B cell (primary cell): Measurements from ENCODE around the gene NAV2. TPM values are rescaled to one million over a fixed set of nuclear protein-coding genes. Genes with fewer than 3 reads are reported as not detected.

Source experiments
- ATAC-seq: fragments of 200-7000 bp; cut with Tn5 transposase; one replicate; pipeline ENCODE4 v1.10.0; 2021; ENCODE audit warnings: low read depth, mild to moderate bottlenecking, moderate number of reproducible peaks, moderate library complexity
- CTCF ChIA-PET: fragments of 350-600 bp; sonication (Branson Sonifier 250); formaldehyde crosslinking; loops from one replicate; lab custom pipeline; 2021; ENCODE audit warnings: antibody characterized with exemption, inconsistent platforms; lab: Charles Lee
- POLR2A ChIA-PET: fragments of 350-600 bp; sonication (Branson Sonifier 250); formaldehyde crosslinking; loops from one replicate; lab custom pipeline; 2021; ENCODE audit warnings: antibody characterized with exemption; lab: Charles Lee
- DNase-seq: peaks from one replicate; pipeline ENCODE4 v3.0.0; 2013
- H2AFZ ChIP-seq: 2 replicates; pipeline ENCODE4 v1.6.1; 2012; ENCODE audit warnings: mild to moderate bottlenecking, low read depth, low read length; ENCODE audit not compliant: insufficient read depth, poor library complexity, severe bottlenecking
- H3K27ac ChIP-seq, 2 donors: 1 replicate in 1 of 2; 2 replicates in 1 of 2; pipeline ENCODE4 v1.5.1; 2012 to 2013; ENCODE audit warnings: low read length in 2 of 2, mild to moderate bottlenecking in 2 of 2, moderate library complexity in 1 of 2
- H3K27me3 ChIP-seq, 4 experiments: fragments of 200-600 bp in 1 of 4; sonication (generic) in 1 of 4; replicated peaks in 1 of 4; 1 replicate in 2 of 4; 2 replicates in 2 of 4; pipeline versions ENCODE4 v1.6.1 to v1.7.0; 2013 to 2016; ENCODE audit warnings: low read length in 3 of 4, mild to moderate bottlenecking in 2 of 4, mixed read lengths in 1 of 4, moderate library complexity in 1 of 4; ENCODE audit not compliant: insufficient read depth in 4 of 4, control insufficient read depth in 3 of 4; ENCODE audit errors: control extremely low read depth in 1 of 4
- H3K36me3 ChIP-seq, 2 experiments: replicated peaks in 1 of 2; 1 replicate in 1 of 2; 2 replicates in 1 of 2; pipeline versions ENCODE4 v1.6.1 to v1.7.1; 2013; ENCODE audit warnings: low read length in 1 of 2; ENCODE audit not compliant: insufficient read depth in 2 of 2, control insufficient read depth in 1 of 2; ENCODE audit errors: control extremely low read depth in 1 of 2, extremely low read depth in 1 of 2
- H3K4me1 ChIP-seq, 2 donors: fragments of 200-600 bp in 1 of 2; sonication (generic) in 1 of 2; 1 replicate in 1 of 2; 2 replicates in 1 of 2; pipeline versions ENCODE4 v1.5.1 to v1.6.1; 2013 to 2017; ENCODE audit warnings: low read length in 2 of 2; ENCODE audit not compliant: control insufficient read depth in 2 of 2, insufficient read depth in 2 of 2
- H3K4me2 ChIP-seq: replicated peaks from 2 replicates; pipeline ENCODE3; 2012; ENCODE audit warnings: mild to moderate bottlenecking, low read depth, low read length; ENCODE audit not compliant: poor library complexity, severe bottlenecking
- H3K4me3 ChIP-seq, 5 experiments: fragments of 200-600 bp in 1 of 5; sonication (generic) in 1 of 5; 1 replicate in 3 of 5; 2 replicates in 2 of 5; pipeline versions ENCODE4 v1.5.1 to v1.7.0; 2011 to 2016; ENCODE audit warnings: low read length in 4 of 5, mild to moderate bottlenecking in 4 of 5, low read depth in 2 of 5, control low read depth in 1 of 5, moderate library complexity in 1 of 5; ENCODE audit not compliant: insufficient read depth in 1 of 5; ENCODE audit errors: control extremely low read depth in 1 of 5, extremely low read depth in 1 of 5
- H3K79me2 ChIP-seq: fragments of 200-600 bp; sonication (generic); one replicate; pipeline ENCODE4 v1.6.0; 2016; ENCODE audit warnings: low read length; ENCODE audit not compliant: control insufficient read depth, insufficient read depth
- H3K9ac ChIP-seq: fragments of 200-600 bp; sonication (generic); 2 replicates; pipeline ENCODE4 v1.6.1; 2017; ENCODE audit warnings: mild to moderate bottlenecking, low read length, moderate library complexity
- H3K9me3 ChIP-seq, 3 donors: one replicate each; pipeline versions ENCODE4 v1.6.1 to v1.7.1; 2013; ENCODE audit warnings: low read length in 2 of 3; ENCODE audit not compliant: control insufficient read depth in 2 of 3, insufficient read depth in 1 of 3; ENCODE audit errors: control extremely low read depth in 1 of 3
- H4K20me1 ChIP-seq: 2 replicates; pipeline ENCODE4 v1.6.0; 2012; ENCODE audit warnings: mild to moderate bottlenecking, low read length; ENCODE audit not compliant: insufficient read depth, control insufficient read depth, poor library complexity, severe bottlenecking
- H3K27ac Mint-ChIP-seq: one replicate; pipeline ENCODE4 v1.8.0; 2021; ENCODE audit warnings: mixed read lengths
- H3K27me3 Mint-ChIP-seq: one replicate; pipeline ENCODE4 v1.8.0; 2021; ENCODE audit warnings: mixed read lengths
- H3K4me1 Mint-ChIP-seq: one replicate; pipeline ENCODE4 v1.8.0; 2021; ENCODE audit warnings: mixed read lengths
- H3K4me3 Mint-ChIP-seq: one replicate; pipeline ENCODE4 v1.8.0; 2021; ENCODE audit warnings: mixed read lengths
- H3K9me3 Mint-ChIP-seq: one replicate; pipeline ENCODE4 v1.8.0; 2022; ENCODE audit warnings: mixed read lengths; ENCODE audit not compliant: insufficient read depth
- EZH2 ChIP-seq: IDR thresholded peaks from 2 replicates; pipeline ENCODE4 v1.6.1; 2012; ENCODE audit warnings: borderline replicate concordance, low read depth, mild to moderate bottlenecking, moderate library complexity, low read length; ENCODE audit not compliant: insufficient read depth, poor library complexity, severe bottlenecking
- WGBS: methylation state at CpG from one replicate; pipeline ENCODE4 v1.1.5; 2013; ENCODE audit warnings: missing lambda C conversion rate; ENCODE audit not compliant: insufficient coverage; 5-methylcytosine and 5-hydroxymethylcytosine counted together
- intact Hi-C: fragments of 100-400 bp; cut with micrococcal nuclease; formaldehyde crosslinking; loops from one replicate; pipeline ENCODE4 v1.10.0; 2022
- polyA plus RNA-seq: library from polyadenylated mRNA; depleted of rRNA; stranded (reverse); fragments of >200 nt; gene quantifications from 2 replicates; pipeline ENCODE4 v1.2.3, GENCODE V29; 2012
- total RNA-seq, 2 donors: library from RNA; stranded (reverse); fragments of 120-200 nt in 1 of 2; gene quantifications; 1 replicate in 1 of 2; 2 replicates in 1 of 2; pipeline versions ENCODE4 v1.2.3 to v1.2.4, GENCODE V29; 2013 to 2022
- TF ChIP-seq, protein P1 (sequence below): fragments of 200-600 bp; IDR thresholded peaks from one replicate; pipeline ENCODE4 v1.8.0; 2022; ENCODE audit warnings: antibody characterized with exemption, mild to moderate bottlenecking

NAV2 gene
- total and polyA plus RNA-seq, 2 donors (not counting 1 experiment from before 2014, with no cell fraction given): 0.82 to 22.2 TPM

DNA sequence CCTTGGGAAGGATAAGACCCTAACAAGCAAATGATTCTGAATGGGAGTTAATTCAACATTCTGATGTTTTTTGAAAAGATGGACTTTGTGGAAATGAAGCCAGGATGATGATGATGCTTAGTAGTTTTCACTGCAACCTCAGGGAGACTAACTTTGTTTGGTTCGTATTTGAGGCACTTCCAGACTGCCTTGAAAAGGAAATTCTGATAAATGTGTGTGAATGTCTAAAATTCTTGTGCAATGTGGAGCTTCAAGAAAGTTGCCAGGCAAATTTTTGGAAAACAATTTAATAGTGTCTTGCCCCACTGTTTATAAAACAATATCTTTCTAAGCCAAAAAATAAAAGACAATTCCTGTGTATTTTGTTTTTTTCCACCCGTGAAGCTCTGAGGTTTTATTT lies 11.2 kb upstream of the NAV2 start:
- DNase-seq (no peak), ATAC-seq (no peak)
- H3K27ac Mint-ChIP-seq: no peak overlapping the region
- WGBS: no CpG with 5 or more reads among the region's 2 CpGs
- ChIA-PET POLR2A (no interaction called here), CTCF (no interaction called here)
- no peak overlapping the region for H3K9ac ChIP-seq
- H3K4me3 Mint-ChIP-seq: no peak overlapping the region
- H3K36me3 ChIP-seq: no peaks in the 10 kb centered on the region
- H3K27me3 Mint-ChIP-seq: peaks cover 45% of the 10 kb centered on the region
- H2AFZ ChIP-seq: no peak overlapping the region
- H3K4me3 ChIP-seq: no peak overlapping the region
- TF ChIP-seq EZH2: no peak
- TF ChIP-seq, protein P1, sequence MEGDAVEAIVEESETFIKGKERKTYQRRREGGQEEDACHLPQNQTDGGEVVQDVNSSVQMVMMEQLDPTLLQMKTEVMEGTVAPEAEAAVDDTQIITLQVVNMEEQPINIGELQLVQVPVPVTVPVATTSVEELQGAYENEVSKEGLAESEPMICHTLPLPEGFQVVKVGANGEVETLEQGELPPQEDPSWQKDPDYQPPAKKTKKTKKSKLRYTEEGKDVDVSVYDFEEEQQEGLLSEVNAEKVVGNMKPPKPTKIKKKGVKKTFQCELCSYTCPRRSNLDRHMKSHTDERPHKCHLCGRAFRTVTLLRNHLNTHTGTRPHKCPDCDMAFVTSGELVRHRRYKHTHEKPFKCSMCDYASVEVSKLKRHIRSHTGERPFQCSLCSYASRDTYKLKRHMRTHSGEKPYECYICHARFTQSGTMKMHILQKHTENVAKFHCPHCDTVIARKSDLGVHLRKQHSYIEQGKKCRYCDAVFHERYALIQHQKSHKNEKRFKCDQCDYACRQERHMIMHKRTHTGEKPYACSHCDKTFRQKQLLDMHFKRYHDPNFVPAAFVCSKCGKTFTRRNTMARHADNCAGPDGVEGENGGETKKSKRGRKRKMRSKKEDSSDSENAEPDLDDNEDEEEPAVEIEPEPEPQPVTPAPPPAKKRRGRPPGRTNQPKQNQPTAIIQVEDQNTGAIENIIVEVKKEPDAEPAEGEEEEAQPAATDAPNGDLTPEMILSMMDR: no peak
- no peaks in the 10 kb centered on the region for H3K4me1 ChIP-seq
- intact Hi-C loops: no loop called here
- no peaks in the 10 kb centered on the region for H3K27me3 ChIP-seq
- no peaks in the 10 kb centered on the region for H3K9me3 ChIP-seq
- H3K79me2 ChIP-seq: no peaks in the 10 kb centered on the region
- no peaks in the 10 kb centered on the region for H3K9me3 Mint-ChIP-seq
- H4K20me1 ChIP-seq: no peaks in the 10 kb centered on the region
- no peak overlapping the region for H3K27ac ChIP-seq
- H3K4me2 ChIP-seq: no peak overlapping the region
- H3K4me1 Mint-ChIP-seq: no peaks in the 10 kb centered on the region

DNA sequence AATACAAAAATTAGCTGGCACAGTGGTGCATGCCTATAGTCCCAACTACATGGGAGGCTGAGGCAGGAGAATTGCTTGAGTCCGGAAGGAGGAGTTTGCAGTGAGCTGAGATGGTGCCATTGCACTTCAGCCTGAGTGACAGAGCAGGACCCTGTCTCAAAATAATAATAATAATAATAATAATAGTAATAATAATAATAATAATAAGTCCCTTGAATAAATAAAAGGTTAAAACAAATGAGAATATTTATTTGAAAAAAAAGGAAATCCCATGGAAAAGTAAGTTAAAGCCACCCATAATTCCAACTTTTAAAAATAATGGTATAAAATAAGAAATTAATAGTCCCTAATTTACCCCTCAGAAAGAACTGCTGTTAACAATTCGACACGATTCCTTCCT lies 10.0 kb upstream of the NAV2 start:
- Mint-ChIP-seq H3K27me3 (peaks cover 43% of the 10 kb centered on the region), H3K4me3 (no peak overlapping the region), H3K27ac (no peak overlapping the region), H3K4me1 (no peaks in the 10 kb centered on the region), H3K9me3 (no peaks in the 10 kb centered on the region)
- no peaks in the 10 kb centered on the region for H4K20me1 ChIP-seq
- no peaks in the 10 kb centered on the region for H3K79me2 ChIP-seq
- intact Hi-C loops: no loop called here
- no peaks in the 10 kb centered on the region for H3K27me3 ChIP-seq
- DNase-seq (no peak), ATAC-seq (no peak)
- H2AFZ ChIP-seq: no peak overlapping the region
- ChIA-PET POLR2A (no interaction called here), CTCF (no interaction called here)
- no peaks in the 10 kb centered on the region for H3K4me1 ChIP-seq
- H3K4me3 ChIP-seq: no peak overlapping the region
- H3K27ac ChIP-seq: no peak overlapping the region
- no peak for TF ChIP-seq EZH2
- TF ChIP-seq, protein P1: no peak
- no peak overlapping the region for H3K9ac ChIP-seq
- no peaks in the 10 kb centered on the region for H3K36me3 ChIP-seq
- WGBS: no CpG with 5 or more reads among the region's 3 CpGs
- no peak overlapping the region for H3K4me2 ChIP-seq
- H3K9me3 ChIP-seq: no peaks in the 10 kb centered on the region
